Activated T-helper 17 cell treated with anti-CD3 and anti-CD28 coated beads, Interleukin-2, amount 50 U/mL, for 72 hours (primary cell): Measurements from ENCODE around the gene MAN2A2. TPM values are rescaled to one million over a fixed set of nuclear protein-coding genes. Genes with fewer than 3 reads are reported as not detected.
"Not testable (repeated sequence)": the region's sequence is repeated elsewhere in the genome, so short reads cannot be mapped to it uniquely, and the experiment has no call there.

ENCODE experiments used
- ATAC-seq: fragments of 150-1000 bp; cut with Tn5 transposase; replicated peaks from 2 replicates; pipeline ENCODE4 v1.10.0; 2021; ENCODE audit warnings: mild to moderate bottlenecking, moderate library complexity
- H3K27ac Mint-ChIP-seq: one replicate; pipeline ENCODE4 v1.8.0; 2022; ENCODE audit warnings: mixed read lengths
- H3K27me3 Mint-ChIP-seq: one replicate; pipeline ENCODE4 v1.8.0; 2022; ENCODE audit warnings: mixed read lengths
- H3K36me3 Mint-ChIP-seq: one replicate; pipeline ENCODE4 v1.8.0; 2022; ENCODE audit warnings: low read depth, mild to moderate bottlenecking, mixed read lengths
- H3K4me1 Mint-ChIP-seq: one replicate; pipeline ENCODE4 v1.8.0; 2022; ENCODE audit warnings: mixed read lengths
- H3K4me3 Mint-ChIP-seq: one replicate; pipeline ENCODE4 v1.8.0; 2022; ENCODE audit warnings: mild to moderate bottlenecking, mixed read lengths
- H3K9me3 Mint-ChIP-seq: one replicate; pipeline ENCODE4 v1.8.0; 2022; ENCODE audit warnings: mixed read lengths
- total RNA-seq, 2 donors: library from RNA; stranded (reverse); gene quantifications; one replicate each; pipeline ENCODE4 v1.2.3, GENCODE V29; 2022

MAN2A2 gene
- total RNA-seq, 2 donors from 2014 or later = 121 to 127 TPM

- Mint-ChIP-seq H3K36me3 (peaks cover 30% of the 10 kb centered on the region), H3K4me1 (peaks cover 25% of the 10 kb centered on the region)
- H3K27ac Mint-ChIP-seq, H3K4me3 Mint-ChIP-seq, H3K9me3 Mint-ChIP-seq, H3K27me3 Mint-ChIP-seq, ATAC-seq: not testable (repeated sequence)
Observed at GRCh38 chr15:90926766-90927165, 23.7 kb downstream of the MAN2A2 start.

- H3K4me1 Mint-ChIP-seq = peaks cover 26% of the 10 kb centered on the region
- not testable (repeated sequence) for ATAC-seq, H3K27me3 Mint-ChIP-seq, H3K9me3 Mint-ChIP-seq
- peak overlapping the region; percentile 83 for H3K4me3 Mint-ChIP-seq
- peaks cover 21% of the 10 kb centered on the region for H3K36me3 Mint-ChIP-seq
- H3K27ac Mint-ChIP-seq = peak overlapping the region; percentile 22
Observed at GRCh38 chr15:90928106-90928505, 25.0 kb downstream of the MAN2A2 start.

GRCh38 chr15:90929246-90930019, 26.3 kb downstream of the MAN2A2 start:
- H3K36me3 Mint-ChIP-seq = peaks cover 21% of the 10 kb centered on the region
- no peaks in the 10 kb centered on the region for H3K9me3 Mint-ChIP-seq
- H3K27me3 Mint-ChIP-seq = no peaks in the 10 kb centered on the region
- peak overlapping the region; percentile 83 for H3K4me3 Mint-ChIP-seq
- no peak for ATAC-seq
- peak overlapping the region; percentile 98 for H3K27ac Mint-ChIP-seq
- peaks cover 24% of the 10 kb centered on the region for H3K4me1 Mint-ChIP-seq

GRCh38 chr15:90930861-90931574, 27.9 kb downstream of the MAN2A2 start:
- no peak for ATAC-seq
- Mint-ChIP-seq H3K4me3 (peak overlapping the region; percentile 83), H3K27me3 (no peaks in the 10 kb centered on the region), H3K4me1 (peaks cover 21% of the 10 kb centered on the region), H3K27ac (peak overlapping the region; percentile 98), H3K36me3 (peaks cover 24% of the 10 kb centered on the region), H3K9me3 (no peaks in the 10 kb centered on the region)

- Mint-ChIP-seq H3K27me3 (no peaks in the 10 kb centered on the region), H3K27ac (peak overlapping the region; percentile 98), H3K4me1 (peaks cover 26% of the 10 kb centered on the region), H3K36me3 (peaks cover 28% of the 10 kb centered on the region), H3K9me3 (no peaks in the 10 kb centered on the region), H3K4me3 (peak overlapping the region; percentile 83)
- ATAC-seq = no peak
Observed at GRCh38 chr15:90931575-90931827, 28.4 kb downstream of the MAN2A2 start.

GRCh38 chr15:90931828-90932659, 28.9 kb downstream of the MAN2A2 start, which contains the start of gene HDDC3:
Gene HDDC3 (minus strand): TSS chr15:90932549. CDS start chr15:90932540, 9 bp downstream.
- Mint-ChIP-seq H3K4me3 (peak within 1 kb of the TSS; percentile 83), H3K27ac (peak within 1 kb of the TSS; percentile 98), H3K9me3 (no peaks in the 10 kb centered on the region), H3K27me3 (no peaks in the 10 kb centered on the region), H3K4me1 (peaks cover 31% of the 10 kb centered on the region), H3K36me3 (peaks cover 34% of the 10 kb centered on the region)
- ATAC-seq = peak; percentile 65

- Mint-ChIP-seq H3K4me1 (peaks cover 32% of the 10 kb centered on the region), H3K9me3 (no peaks in the 10 kb centered on the region), H3K4me3 (peak overlapping the region; percentile 83), H3K27me3 (no peaks in the 10 kb centered on the region), H3K36me3 (peaks cover 35% of the 10 kb centered on the region), H3K27ac (no peak overlapping the region)
- no peak for ATAC-seq
Observed at GRCh38 chr15:90932660-90932991, 29.5 kb downstream of the MAN2A2 start.

GRCh38 chr15:90933301-90933700, 30.2 kb downstream of the MAN2A2 start:
- peaks cover 32% of the 10 kb centered on the region for H3K4me1 Mint-ChIP-seq
- H3K27ac Mint-ChIP-seq = no peak overlapping the region
- peaks cover 42% of the 10 kb centered on the region for H3K36me3 Mint-ChIP-seq
- no peaks in the 10 kb centered on the region for H3K27me3 Mint-ChIP-seq
- ATAC-seq = no peak
- H3K9me3 Mint-ChIP-seq = no peaks in the 10 kb centered on the region
- H3K4me3 Mint-ChIP-seq = peak overlapping the region; percentile 83

GRCh38 chr15:90934256-90934948, 31.3 kb downstream of the MAN2A2 start:
- H3K4me1 Mint-ChIP-seq = peaks cover 32% of the 10 kb centered on the region
- no peaks in the 10 kb centered on the region for H3K9me3 Mint-ChIP-seq
- H3K36me3 Mint-ChIP-seq = peaks cover 53% of the 10 kb centered on the region
- no peak overlapping the region for H3K27ac Mint-ChIP-seq
- peak; percentile 37 for ATAC-seq
- H3K4me3 Mint-ChIP-seq = peak overlapping the region; percentile 83
- H3K27me3 Mint-ChIP-seq = no peaks in the 10 kb centered on the region

GRCh38 chr15:90934949-90935751, 32.0 kb downstream of the MAN2A2 start, which contains the start of gene UNC45A:
Gene UNC45A (plus strand): TSS chr15:90935285. CDS start chr15:90935325, 40 bp downstream.
- peaks cover 32% of the 10 kb centered on the region for H3K4me1 Mint-ChIP-seq
- H3K27ac Mint-ChIP-seq = peak within 1 kb of the TSS; percentile 92
- H3K36me3 Mint-ChIP-seq = peaks cover 54% of the 10 kb centered on the region
- ATAC-seq = peak; percentile 79
- no peaks in the 10 kb centered on the region for H3K27me3 Mint-ChIP-seq
- H3K9me3 Mint-ChIP-seq = no peaks in the 10 kb centered on the region
- peak within 1 kb of the TSS; percentile 83 for H3K4me3 Mint-ChIP-seq

- H3K27me3 Mint-ChIP-seq = no peaks in the 10 kb centered on the region
- H3K4me3 Mint-ChIP-seq = peak overlapping the region; percentile 83
- H3K27ac Mint-ChIP-seq = no peak overlapping the region
- H3K36me3 Mint-ChIP-seq = peaks cover 58% of the 10 kb centered on the region
- no peak for ATAC-seq
- peaks cover 24% of the 10 kb centered on the region for H3K4me1 Mint-ChIP-seq
- no peaks in the 10 kb centered on the region for H3K9me3 Mint-ChIP-seq
Observed at GRCh38 chr15:90936823-90937222, 33.7 kb downstream of the MAN2A2 start.

GRCh38 chr15:90938261-90938660, 35.2 kb downstream of the MAN2A2 start:
- H3K4me1 Mint-ChIP-seq = peaks cover 19% of the 10 kb centered on the region
- peaks cover 71% of the 10 kb centered on the region for H3K36me3 Mint-ChIP-seq
- no peaks in the 10 kb centered on the region for H3K27me3 Mint-ChIP-seq
- ATAC-seq = no peak
- H3K4me3 Mint-ChIP-seq = no peak overlapping the region
- no peaks in the 10 kb centered on the region for H3K9me3 Mint-ChIP-seq
- no peak overlapping the region for H3K27ac Mint-ChIP-seq

GRCh38 chr15:90939756-90940155, 36.7 kb downstream of the MAN2A2 start:
- Mint-ChIP-seq H3K4me3 (no peak overlapping the region), H3K9me3 (no peaks in the 10 kb centered on the region), H3K36me3 (peaks cover 86% of the 10 kb centered on the region), H3K27me3 (no peaks in the 10 kb centered on the region), H3K4me1 (peaks cover 12% of the 10 kb centered on the region), H3K27ac (no peak overlapping the region)
- no peak for ATAC-seq
